Astrocyte (in vitro differentiated cells and primary cell): ENCODE results near the gene PALLD.

ENCODE experiments used
- EZH2 ChIP-seq: IDR thresholded peaks from 2 replicates; pipeline ENCODE4 v1.6.1; 2012; ENCODE audit warnings: mild to moderate bottlenecking, low read length, inconsistent platforms; ENCODE audit not compliant: insufficient read depth
- TF ChIP-seq, protein P1 (sequence below): IDR thresholded peaks from 2 replicates; pipeline ENCODE4 v1.5.1; 2011; ENCODE audit warnings: low read depth, mild to moderate bottlenecking, inconsistent platforms, low read length, moderate library complexity; ENCODE audit not compliant: insufficient read depth

- TF ChIP-seq, protein P1, sequence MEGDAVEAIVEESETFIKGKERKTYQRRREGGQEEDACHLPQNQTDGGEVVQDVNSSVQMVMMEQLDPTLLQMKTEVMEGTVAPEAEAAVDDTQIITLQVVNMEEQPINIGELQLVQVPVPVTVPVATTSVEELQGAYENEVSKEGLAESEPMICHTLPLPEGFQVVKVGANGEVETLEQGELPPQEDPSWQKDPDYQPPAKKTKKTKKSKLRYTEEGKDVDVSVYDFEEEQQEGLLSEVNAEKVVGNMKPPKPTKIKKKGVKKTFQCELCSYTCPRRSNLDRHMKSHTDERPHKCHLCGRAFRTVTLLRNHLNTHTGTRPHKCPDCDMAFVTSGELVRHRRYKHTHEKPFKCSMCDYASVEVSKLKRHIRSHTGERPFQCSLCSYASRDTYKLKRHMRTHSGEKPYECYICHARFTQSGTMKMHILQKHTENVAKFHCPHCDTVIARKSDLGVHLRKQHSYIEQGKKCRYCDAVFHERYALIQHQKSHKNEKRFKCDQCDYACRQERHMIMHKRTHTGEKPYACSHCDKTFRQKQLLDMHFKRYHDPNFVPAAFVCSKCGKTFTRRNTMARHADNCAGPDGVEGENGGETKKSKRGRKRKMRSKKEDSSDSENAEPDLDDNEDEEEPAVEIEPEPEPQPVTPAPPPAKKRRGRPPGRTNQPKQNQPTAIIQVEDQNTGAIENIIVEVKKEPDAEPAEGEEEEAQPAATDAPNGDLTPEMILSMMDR: no peak
- TF ChIP-seq EZH2: no peak
Observed at GRCh38 chr4:168945291-168945690, 448.4 kb downstream of the PALLD start.
